Endodermal cell (in vitro differentiated cells): ENCODE results near the gene SULT4A1. TPM values are rescaled to one million over a fixed set of nuclear protein-coding genes. Genes with fewer than 3 reads are reported as not detected.

Experiments
- DNase-seq: peaks from one replicate; pipeline ENCODE4 v3.0.0-alpha.2; 2017
- H3K27ac ChIP-seq: 2 replicates; pipeline ENCODE4 v1.5.1; 2013; ENCODE audit warnings: mild to moderate bottlenecking, low read depth, low read length, moderate library complexity
- H3K27me3 ChIP-seq: 2 replicates; pipeline ENCODE4 v1.6.1; 2013; ENCODE audit warnings: mild to moderate bottlenecking, low read length, moderate library complexity; ENCODE audit not compliant: insufficient read depth, control insufficient read depth, poor library complexity, severe bottlenecking
- H3K36me3 ChIP-seq: 2 replicates; pipeline ENCODE4 v1.7.0; 2013; ENCODE audit warnings: mild to moderate bottlenecking, low read length, moderate library complexity; ENCODE audit not compliant: control insufficient read depth, insufficient read depth
- H3K4me1 ChIP-seq: one replicate; pipeline ENCODE4 v1.7.0; 2013; ENCODE audit warnings: low read length; ENCODE audit not compliant: control insufficient read depth, insufficient read depth
- H3K4me3 ChIP-seq: 2 replicates; pipeline ENCODE4 v1.5.1; 2013; ENCODE audit warnings: mild to moderate bottlenecking, low read length, moderate library complexity
- H3K9ac ChIP-seq: 2 replicates; pipeline ENCODE4 v1.6.1; 2013; ENCODE audit warnings: mild to moderate bottlenecking, low read length, moderate library complexity; ENCODE audit not compliant: poor library complexity, severe bottlenecking; ENCODE audit errors: extremely low read depth
- H3K9me3 ChIP-seq: 2 replicates; pipeline ENCODE4 v1.6.1; 2013; ENCODE audit warnings: mild to moderate bottlenecking, low read length, moderate library complexity; ENCODE audit not compliant: control insufficient read depth
- H3K27ac Mint-ChIP-seq: 2 replicates; pipeline ENCODE4 v1.8.0; 2020; ENCODE audit warnings: mixed read lengths
- H3K27me3 Mint-ChIP-seq: 2 replicates; pipeline ENCODE4 v1.8.0; 2021; ENCODE audit warnings: mild to moderate bottlenecking, mixed read lengths; ENCODE audit not compliant: insufficient read depth
- H3K36me3 Mint-ChIP-seq: 2 replicates; pipeline ENCODE4 v1.8.0; 2020; ENCODE audit warnings: low read depth, mixed read lengths
- H3K4me1 Mint-ChIP-seq: 2 replicates; pipeline ENCODE4 v1.8.0; 2020; ENCODE audit warnings: mixed read lengths
- H3K4me3 Mint-ChIP-seq: 2 replicates; pipeline ENCODE4 v1.8.0; 2020; ENCODE audit warnings: mild to moderate bottlenecking, moderate library complexity, mixed read lengths
- H3K9me3 Mint-ChIP-seq: 2 replicates; pipeline ENCODE4 v1.8.0; 2020; ENCODE audit warnings: mild to moderate bottlenecking, mixed read lengths
- CTCF ChIP-seq: fragments of 200-600 bp; sonication (generic); conservative IDR thresholded peaks from 2 replicates; pipeline ENCODE4 v1.5.0; 2021; ENCODE audit warnings: antibody characterized with exemption, mild to moderate bottlenecking
- WGBS, 2 experiments: methylation state at CpG; one replicate each; pipeline versions ENCODE4 v1.1.5 to v1.1.7; 2013; ENCODE audit warnings: missing lambda C conversion rate in 2 of 2, mixed read lengths in 1 of 2; ENCODE audit not compliant: insufficient coverage in 1 of 2, insufficient read length in 1 of 2; 5-methylcytosine and 5-hydroxymethylcytosine counted together
- total RNA-seq, 2 donors: library from RNA; stranded (reverse); fragmentation: NEBNext Ultra II Directional in 1 of 2; extraction: Animal tissue kit (Norgen Biotek cat#: 25700) in 1 of 2; gene quantifications; 2 replicates in 1 of 2; 3 replicates in 1 of 2; pipeline ENCODE4 v1.2.1, GENCODE V29; 2021

The SULT4A1 gene
- total RNA-seq, 2 donors from 2014 or later, result 11.4 to 12.7 TPM

DNA sequence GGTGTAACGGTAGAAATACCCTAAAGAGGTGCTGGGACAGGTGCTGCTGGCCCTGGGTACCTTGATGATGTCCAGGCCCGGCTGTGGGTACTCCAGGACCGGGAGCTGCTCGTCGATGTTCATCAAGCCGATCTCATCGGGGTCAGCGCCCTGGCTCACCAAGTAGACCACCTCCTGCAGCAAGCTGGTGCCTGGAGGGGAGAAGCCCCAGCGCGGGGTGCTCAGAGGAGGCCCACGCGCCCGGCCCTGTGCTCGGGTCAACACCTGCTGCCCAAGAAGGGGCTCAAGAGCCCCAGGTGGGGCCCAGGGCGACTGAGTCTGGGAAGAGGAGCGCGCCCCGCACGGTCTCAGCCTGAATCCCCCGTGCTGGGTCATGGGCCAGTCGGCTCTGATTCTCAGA lies 20.6 kb downstream of the SULT4A1 start:
- H3K9me3 Mint-ChIP-seq, result no peaks in the 10 kb centered on the region
- H3K4me3 ChIP-seq, result no peak overlapping the region
- TF ChIP-seq CTCF, result no peak
- peaks cover 5% of the 10 kb centered on the region for H3K36me3 ChIP-seq
- H3K27ac Mint-ChIP-seq, result no peak overlapping the region
- H3K9me3 ChIP-seq, result no peaks in the 10 kb centered on the region
- H3K4me1 ChIP-seq, result no peaks in the 10 kb centered on the region
- H3K27ac ChIP-seq, result no peak overlapping the region
- peaks cover 6% of the 10 kb centered on the region for H3K4me1 Mint-ChIP-seq
- no peak overlapping the region for H3K9ac ChIP-seq
- no peaks in the 10 kb centered on the region for H3K27me3 Mint-ChIP-seq
- no peak for DNase-seq
- peaks cover 14% of the 10 kb centered on the region for H3K36me3 Mint-ChIP-seq
- WGBS, 2 experiments, result 94 to 98% methylated on average over 19 to 21 of the region's 21 CpGs
- no peaks in the 10 kb centered on the region for H3K27me3 ChIP-seq
- H3K4me3 Mint-ChIP-seq, result no peak overlapping the region

DNA sequence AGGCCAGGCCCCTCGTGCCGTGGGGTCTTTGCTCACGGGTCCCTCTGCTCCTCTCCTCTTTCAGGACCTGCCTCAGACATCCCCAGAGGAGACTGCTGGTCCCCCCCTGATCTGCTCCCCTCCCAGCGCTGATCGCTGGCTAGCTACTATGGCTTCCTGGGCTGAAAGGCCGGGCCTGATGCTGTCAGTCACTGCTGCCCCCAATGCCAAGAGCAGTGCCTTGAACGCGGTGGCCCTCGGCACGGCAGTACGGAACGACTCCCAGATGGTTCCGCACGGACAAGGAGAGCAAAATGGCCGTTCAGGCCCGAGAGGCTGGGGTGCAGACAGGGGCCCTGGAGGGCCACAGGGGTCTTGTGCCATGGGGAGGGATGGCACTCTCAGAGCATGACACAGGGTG lies 21.5 kb downstream of the SULT4A1 start:
- Mint-ChIP-seq H3K4me1 (peaks cover under 1% of the 10 kb centered on the region), H3K9me3 (no peaks in the 10 kb centered on the region), H3K4me3 (no peak overlapping the region), H3K27ac (no peak overlapping the region), H3K27me3 (no peaks in the 10 kb centered on the region), H3K36me3 (peaks cover 14% of the 10 kb centered on the region)
- Histone ChIP-seq H3K4me3 (no peak overlapping the region), H3K9ac (no peak overlapping the region), H3K4me1 (no peaks in the 10 kb centered on the region), H3K27me3 (no peaks in the 10 kb centered on the region), H3K36me3 (peaks cover 5% of the 10 kb centered on the region), H3K27ac (no peak overlapping the region), H3K9me3 (no peaks in the 10 kb centered on the region)
- no peak for TF ChIP-seq CTCF
- WGBS, 2 experiments, result 92 to 95% methylated on average over 4 to 16 of the region's 16 CpGs
- no peak for DNase-seq

DNA sequence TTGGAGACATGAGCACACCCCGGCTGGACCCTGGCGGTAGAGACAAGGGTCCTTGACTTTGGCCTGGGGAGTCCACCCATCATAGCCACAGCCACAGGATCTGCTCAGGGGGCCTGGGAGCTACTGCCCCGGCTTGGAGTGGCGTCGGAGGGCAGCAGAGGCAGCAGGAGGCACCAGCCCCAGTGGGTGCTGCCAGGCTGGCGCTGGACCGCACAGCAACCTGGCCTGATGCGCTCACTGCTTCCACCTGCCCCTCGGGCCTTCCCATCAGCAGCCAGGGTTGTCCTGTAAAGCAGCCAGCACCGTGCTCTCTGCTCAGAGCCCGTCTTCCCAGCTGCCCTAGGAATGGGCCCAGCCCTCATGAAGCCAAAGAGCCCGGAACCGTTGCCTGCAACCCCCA lies 21.9 kb downstream of the SULT4A1 start:
- H3K36me3 Mint-ChIP-seq, result peaks cover 18% of the 10 kb centered on the region
- no peak for DNase-seq

More for the DNA sequence above, 21.9 kb downstream of the SULT4A1 start:
- Mint-ChIP-seq H3K4me3 (no peak overlapping the region), H3K27me3 (no peaks in the 10 kb centered on the region), H3K9me3 (no peaks in the 10 kb centered on the region), H3K4me1 (no peaks in the 10 kb centered on the region), H3K27ac (no peak overlapping the region)
- peaks cover 5% of the 10 kb centered on the region for H3K36me3 ChIP-seq
- no peak overlapping the region for H3K9ac ChIP-seq
- no peak overlapping the region for H3K27ac ChIP-seq
- H3K9me3 ChIP-seq, result no peaks in the 10 kb centered on the region
- 83 to 91% methylated on average over 2 to 13 of the region's 13 CpGs for WGBS, 2 experiments
- no peaks in the 10 kb centered on the region for H3K27me3 ChIP-seq
- H3K4me1 ChIP-seq, result no peaks in the 10 kb centered on the region
- no peak for TF ChIP-seq CTCF
- H3K4me3 ChIP-seq, result no peak overlapping the region
